ENCODE results near the gene RARG. TPM values are rescaled to one million over a fixed set of nuclear protein-coding genes. Genes with fewer than 3 reads are reported as not detected.
A peak's percentile ranks its signal among the peaks of the same experiment; 100 is the strongest.

RARG gene
- total RNA-seq, 1 experiment from 2014 or later: 77.2 TPM

DNA sequence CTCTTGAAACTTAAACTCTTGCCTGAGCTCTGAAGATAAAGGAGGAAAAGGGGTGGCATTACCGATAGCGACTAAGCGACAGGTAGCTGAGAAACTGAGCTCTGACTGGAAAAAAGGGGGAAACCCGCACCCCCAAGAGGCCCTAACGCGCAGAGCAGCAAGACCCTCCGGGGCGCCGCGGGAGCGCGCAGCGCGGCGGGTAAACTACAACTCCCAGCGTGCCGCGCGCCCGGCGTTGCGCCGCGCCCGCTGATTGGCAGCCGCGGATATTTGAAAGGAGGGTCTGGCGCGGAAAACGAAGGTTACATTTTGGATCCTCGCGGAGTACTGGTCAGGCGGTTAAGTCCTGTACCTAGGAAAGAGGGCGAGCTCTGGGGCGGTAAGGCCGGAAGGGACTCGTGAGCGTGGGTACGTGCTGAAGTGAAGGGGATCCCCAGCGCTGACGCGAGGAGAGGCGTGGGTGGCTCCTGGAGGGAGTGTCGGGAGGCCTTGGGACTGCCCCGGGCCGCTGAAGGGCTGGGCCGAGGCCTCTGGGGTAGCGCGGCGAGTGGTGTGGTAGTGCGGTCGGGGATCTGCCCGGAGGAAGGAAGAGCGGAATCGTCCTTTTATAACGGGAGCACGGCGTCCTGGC is 36.1 kb upstream of the RARG start, which contains the start of gene ESPL1:
TSS of gene ESPL1 (plus strand) at position 301 of the 631 bp plus-strand sequence. CDS start 468 bp downstream, outside the sequence.
- Mint-ChIP-seq H3K27ac (peak within 1 kb of the TSS; percentile 86), H3K4me1 (peaks cover 29% of the 10 kb centered on the region), H3K27me3 (ENCODE audit: low read depth) (no peaks in the 10 kb centered on the region; the same call in 1 of the 2 replicates), H3K9me3 (no peaks in the 10 kb centered on the region), H3K36me3 (peaks cover 22% of the 10 kb centered on the region), H3K4me3 (peak within 1 kb of the TSS; percentile 100)
- DNase-seq (ENCODE audit: low spot score) (peak; percentile 89), ATAC-seq (peak; percentile 88)
- ChIA-PET POLR2A (interaction anchor here (0.8 to 3.5 kb wide), 7 partner anchors 17 to 214 kb away, joined by 3 to 13 read pairs (median 4); partner anchors contain the start of genes MYG1 and PFDN5), CTCF (interaction anchor here (0.5 to 11.3 kb wide), 35 partner anchors 10 to 214 kb away, joined by 3 to 333 read pairs (median 6); partner anchors contain the start of genes AAAS, CSAD, ITGB7 and MYG1)
- TF ChIP-seq ETV6 (CRISPR knock-in tag; IDR thresholded peaks at IDR 0.05): 0 out of 2 replicates have a peak, but pooled peaks have one; percentile 44
- TF ChIP-seq, protein P1, sequence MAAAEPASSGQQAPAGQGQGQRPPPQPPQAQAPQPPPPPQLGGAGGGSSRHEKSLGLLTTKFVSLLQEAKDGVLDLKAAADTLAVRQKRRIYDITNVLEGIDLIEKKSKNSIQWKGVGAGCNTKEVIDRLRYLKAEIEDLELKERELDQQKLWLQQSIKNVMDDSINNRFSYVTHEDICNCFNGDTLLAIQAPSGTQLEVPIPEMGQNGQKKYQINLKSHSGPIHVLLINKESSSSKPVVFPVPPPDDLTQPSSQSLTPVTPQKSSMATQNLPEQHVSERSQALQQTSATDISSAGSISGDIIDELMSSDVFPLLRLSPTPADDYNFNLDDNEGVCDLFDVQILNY (CRISPR knock-in tag; IDR thresholded peaks at IDR 0.05): peak; percentile 77; the same call in 1 of the 2 replicates
- TF ChIP-seq, protein P2, sequence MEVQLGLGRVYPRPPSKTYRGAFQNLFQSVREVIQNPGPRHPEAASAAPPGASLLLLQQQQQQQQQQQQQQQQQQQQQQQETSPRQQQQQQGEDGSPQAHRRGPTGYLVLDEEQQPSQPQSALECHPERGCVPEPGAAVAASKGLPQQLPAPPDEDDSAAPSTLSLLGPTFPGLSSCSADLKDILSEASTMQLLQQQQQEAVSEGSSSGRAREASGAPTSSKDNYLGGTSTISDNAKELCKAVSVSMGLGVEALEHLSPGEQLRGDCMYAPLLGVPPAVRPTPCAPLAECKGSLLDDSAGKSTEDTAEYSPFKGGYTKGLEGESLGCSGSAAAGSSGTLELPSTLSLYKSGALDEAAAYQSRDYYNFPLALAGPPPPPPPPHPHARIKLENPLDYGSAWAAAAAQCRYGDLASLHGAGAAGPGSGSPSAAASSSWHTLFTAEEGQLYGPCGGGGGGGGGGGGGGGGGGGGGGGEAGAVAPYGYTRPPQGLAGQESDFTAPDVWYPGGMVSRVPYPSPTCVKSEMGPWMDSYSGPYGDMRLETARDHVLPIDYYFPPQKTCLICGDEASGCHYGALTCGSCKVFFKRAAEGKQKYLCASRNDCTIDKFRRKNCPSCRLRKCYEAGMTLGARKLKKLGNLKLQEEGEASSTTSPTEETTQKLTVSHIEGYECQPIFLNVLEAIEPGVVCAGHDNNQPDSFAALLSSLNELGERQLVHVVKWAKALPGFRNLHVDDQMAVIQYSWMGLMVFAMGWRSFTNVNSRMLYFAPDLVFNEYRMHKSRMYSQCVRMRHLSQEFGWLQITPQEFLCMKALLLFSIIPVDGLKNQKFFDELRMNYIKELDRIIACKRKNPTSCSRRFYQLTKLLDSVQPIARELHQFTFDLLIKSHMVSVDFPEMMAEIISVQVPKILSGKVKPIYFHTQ (CRISPR knock-in tag; IDR thresholded peaks at IDR 0.05): no peak
- TF ChIP-seq, protein P3, sequence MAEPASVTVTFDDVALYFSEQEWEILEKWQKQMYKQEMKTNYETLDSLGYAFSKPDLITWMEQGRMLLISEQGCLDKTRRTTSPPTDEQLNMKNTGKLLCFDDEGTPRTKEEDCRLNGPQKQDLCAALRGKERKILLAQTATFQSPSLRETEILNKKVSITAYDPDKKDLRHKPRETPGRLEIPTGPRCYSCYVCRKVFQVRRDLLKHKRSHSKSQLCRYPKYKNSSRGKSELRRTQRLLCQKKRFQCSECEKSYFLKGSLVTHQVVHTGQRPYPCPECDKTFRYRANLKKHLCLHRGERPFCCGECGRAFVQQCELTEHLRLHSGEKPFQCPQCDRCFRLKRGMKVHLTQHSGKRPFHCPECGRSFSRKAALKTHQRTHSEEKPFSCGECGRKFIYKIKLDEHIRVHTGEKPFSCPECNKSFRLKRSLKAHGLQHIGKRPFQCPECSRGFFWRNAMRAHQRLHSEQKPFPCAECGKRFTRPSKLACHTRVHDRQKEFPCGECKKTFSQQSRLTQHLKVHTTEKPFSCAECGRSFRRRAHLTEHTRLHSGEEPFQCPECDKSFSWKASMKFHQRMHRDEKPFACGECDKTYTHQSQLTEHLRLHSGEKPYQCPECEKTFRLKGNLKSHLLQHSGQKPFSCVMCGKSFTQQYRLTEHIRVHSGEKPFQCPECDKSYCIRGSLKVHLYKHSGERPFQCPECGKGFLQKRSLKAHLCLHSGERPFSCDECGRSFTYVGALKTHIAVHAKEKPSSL (CRISPR knock-in tag; conservative IDR thresholded peaks at IDR 0.05): no peak
- no peak for TF ChIP-seq ZNF671 (CRISPR knock-in tag; IDR thresholded peaks at IDR 0.05)
- TF ChIP-seq ZNF121 (CRISPR knock-in tag; IDR thresholded peaks at IDR 0.05): peak; percentile 88; the same call in 1 of the 2 replicates
- TF ChIP-seq, protein P4, sequence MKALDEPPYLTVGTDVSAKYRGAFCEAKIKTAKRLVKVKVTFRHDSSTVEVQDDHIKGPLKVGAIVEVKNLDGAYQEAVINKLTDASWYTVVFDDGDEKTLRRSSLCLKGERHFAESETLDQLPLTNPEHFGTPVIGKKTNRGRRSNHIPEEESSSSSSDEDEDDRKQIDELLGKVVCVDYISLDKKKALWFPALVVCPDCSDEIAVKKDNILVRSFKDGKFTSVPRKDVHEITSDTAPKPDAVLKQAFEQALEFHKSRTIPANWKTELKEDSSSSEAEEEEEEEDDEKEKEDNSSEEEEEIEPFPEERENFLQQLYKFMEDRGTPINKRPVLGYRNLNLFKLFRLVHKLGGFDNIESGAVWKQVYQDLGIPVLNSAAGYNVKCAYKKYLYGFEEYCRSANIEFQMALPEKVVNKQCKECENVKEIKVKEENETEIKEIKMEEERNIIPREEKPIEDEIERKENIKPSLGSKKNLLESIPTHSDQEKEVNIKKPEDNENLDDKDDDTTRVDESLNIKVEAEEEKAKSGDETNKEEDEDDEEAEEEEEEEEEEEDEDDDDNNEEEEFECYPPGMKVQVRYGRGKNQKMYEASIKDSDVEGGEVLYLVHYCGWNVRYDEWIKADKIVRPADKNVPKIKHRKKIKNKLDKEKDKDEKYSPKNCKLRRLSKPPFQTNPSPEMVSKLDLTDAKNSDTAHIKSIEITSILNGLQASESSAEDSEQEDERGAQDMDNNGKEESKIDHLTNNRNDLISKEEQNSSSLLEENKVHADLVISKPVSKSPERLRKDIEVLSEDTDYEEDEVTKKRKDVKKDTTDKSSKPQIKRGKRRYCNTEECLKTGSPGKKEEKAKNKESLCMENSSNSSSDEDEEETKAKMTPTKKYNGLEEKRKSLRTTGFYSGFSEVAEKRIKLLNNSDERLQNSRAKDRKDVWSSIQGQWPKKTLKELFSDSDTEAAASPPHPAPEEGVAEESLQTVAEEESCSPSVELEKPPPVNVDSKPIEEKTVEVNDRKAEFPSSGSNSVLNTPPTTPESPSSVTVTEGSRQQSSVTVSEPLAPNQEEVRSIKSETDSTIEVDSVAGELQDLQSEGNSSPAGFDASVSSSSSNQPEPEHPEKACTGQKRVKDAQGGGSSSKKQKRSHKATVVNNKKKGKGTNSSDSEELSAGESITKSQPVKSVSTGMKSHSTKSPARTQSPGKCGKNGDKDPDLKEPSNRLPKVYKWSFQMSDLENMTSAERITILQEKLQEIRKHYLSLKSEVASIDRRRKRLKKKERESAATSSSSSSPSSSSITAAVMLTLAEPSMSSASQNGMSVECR (CRISPR knock-in tag; IDR thresholded peaks at IDR 0.05; ENCODE audit: borderline replicate concordance): peak; percentile 88; the same call in 1 of the 2 replicates
- TF ChIP-seq, protein P5, sequence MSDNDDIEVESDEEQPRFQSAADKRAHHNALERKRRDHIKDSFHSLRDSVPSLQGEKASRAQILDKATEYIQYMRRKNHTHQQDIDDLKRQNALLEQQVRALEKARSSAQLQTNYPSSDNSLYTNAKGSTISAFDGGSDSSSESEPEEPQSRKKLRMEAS (CRISPR knock-in tag; IDR thresholded peaks at IDR 0.05): peak; percentile 84
- TF ChIP-seq, protein P6, sequence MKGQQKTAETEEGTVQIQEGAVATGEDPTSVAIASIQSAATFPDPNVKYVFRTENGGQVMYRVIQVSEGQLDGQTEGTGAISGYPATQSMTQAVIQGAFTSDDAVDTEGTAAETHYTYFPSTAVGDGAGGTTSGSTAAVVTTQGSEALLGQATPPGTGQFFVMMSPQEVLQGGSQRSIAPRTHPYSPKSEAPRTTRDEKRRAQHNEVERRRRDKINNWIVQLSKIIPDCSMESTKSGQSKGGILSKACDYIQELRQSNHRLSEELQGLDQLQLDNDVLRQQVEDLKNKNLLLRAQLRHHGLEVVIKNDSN (CRISPR knock-in tag; IDR thresholded peaks at IDR 0.05): peak; percentile 47; the same call in 1 of the 2 replicates
- TF ChIP-seq NFE2L1 (CRISPR knock-in tag; IDR thresholded peaks at IDR 0.05): peak; percentile 58; the same call in 1 of the 2 replicates
- TF ChIP-seq, protein P7, sequence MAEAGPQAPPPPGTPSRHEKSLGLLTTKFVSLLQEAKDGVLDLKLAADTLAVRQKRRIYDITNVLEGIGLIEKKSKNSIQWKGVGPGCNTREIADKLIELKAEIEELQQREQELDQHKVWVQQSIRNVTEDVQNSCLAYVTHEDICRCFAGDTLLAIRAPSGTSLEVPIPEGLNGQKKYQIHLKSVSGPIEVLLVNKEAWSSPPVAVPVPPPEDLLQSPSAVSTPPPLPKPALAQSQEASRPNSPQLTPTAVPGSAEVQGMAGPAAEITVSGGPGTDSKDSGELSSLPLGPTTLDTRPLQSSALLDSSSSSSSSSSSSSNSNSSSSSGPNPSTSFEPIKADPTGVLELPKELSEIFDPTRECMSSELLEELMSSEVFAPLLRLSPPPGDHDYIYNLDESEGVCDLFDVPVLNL (CRISPR knock-in tag; IDR thresholded peaks at IDR 0.05; ENCODE audit: borderline replicate concordance, low read depth): peak; percentile 91
- TF ChIP-seq, protein P8, sequence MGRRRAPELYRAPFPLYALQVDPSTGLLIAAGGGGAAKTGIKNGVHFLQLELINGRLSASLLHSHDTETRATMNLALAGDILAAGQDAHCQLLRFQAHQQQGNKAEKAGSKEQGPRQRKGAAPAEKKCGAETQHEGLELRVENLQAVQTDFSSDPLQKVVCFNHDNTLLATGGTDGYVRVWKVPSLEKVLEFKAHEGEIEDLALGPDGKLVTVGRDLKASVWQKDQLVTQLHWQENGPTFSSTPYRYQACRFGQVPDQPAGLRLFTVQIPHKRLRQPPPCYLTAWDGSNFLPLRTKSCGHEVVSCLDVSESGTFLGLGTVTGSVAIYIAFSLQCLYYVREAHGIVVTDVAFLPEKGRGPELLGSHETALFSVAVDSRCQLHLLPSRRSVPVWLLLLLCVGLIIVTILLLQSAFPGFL (CRISPR knock-in tag; IDR thresholded peaks at IDR 0.05; ENCODE audit: borderline replicate concordance): no peak
- TF ChIP-seq NFYB (CRISPR knock-in tag; conservative IDR thresholded peaks at IDR 0.05; ENCODE audit: low read depth): peak; percentile 79
- no peak for TF ChIP-seq NR3C1 (CRISPR knock-in tag; conservative IDR thresholded peaks at IDR 0.05; ENCODE audit: low read depth)
- TF ChIP-seq FOXP1 (CRISPR knock-in tag; IDR thresholded peaks at IDR 0.05; ENCODE audit: borderline replicate concordance): no peak
- TF ChIP-seq SP1 (CRISPR knock-in tag; conservative IDR thresholded peaks at IDR 0.05): 0 out of 2 replicates have a peak, but pooled peaks have one; percentile 33
- 0 out of 2 replicates have a peak, but pooled peaks have one; percentile 27 for TF ChIP-seq GABPB1 (CRISPR knock-in tag; IDR thresholded peaks at IDR 0.05)
- no peak for TF ChIP-seq ZNF263 (CRISPR knock-in tag; IDR thresholded peaks at IDR 0.05; ENCODE audit: low read depth)
- TF ChIP-seq ZNF317 (CRISPR knock-in tag; IDR thresholded peaks at IDR 0.05; ENCODE audit: borderline replicate concordance, low read depth): no peak
- TF ChIP-seq, protein P9, sequence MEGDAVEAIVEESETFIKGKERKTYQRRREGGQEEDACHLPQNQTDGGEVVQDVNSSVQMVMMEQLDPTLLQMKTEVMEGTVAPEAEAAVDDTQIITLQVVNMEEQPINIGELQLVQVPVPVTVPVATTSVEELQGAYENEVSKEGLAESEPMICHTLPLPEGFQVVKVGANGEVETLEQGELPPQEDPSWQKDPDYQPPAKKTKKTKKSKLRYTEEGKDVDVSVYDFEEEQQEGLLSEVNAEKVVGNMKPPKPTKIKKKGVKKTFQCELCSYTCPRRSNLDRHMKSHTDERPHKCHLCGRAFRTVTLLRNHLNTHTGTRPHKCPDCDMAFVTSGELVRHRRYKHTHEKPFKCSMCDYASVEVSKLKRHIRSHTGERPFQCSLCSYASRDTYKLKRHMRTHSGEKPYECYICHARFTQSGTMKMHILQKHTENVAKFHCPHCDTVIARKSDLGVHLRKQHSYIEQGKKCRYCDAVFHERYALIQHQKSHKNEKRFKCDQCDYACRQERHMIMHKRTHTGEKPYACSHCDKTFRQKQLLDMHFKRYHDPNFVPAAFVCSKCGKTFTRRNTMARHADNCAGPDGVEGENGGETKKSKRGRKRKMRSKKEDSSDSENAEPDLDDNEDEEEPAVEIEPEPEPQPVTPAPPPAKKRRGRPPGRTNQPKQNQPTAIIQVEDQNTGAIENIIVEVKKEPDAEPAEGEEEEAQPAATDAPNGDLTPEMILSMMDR (IDR thresholded peaks at IDR 0.05): peak; percentile 26; the same call in 1 of the 2 replicates
